NCI-H187 (cell line): ENCODE measurements around the gene PLEKHM1.
"Not testable (repeated sequence)": the region's sequence is repeated elsewhere in the genome, so short reads cannot be mapped to it uniquely, and the experiment has no call there.

Experiments used
- DNase-seq, 2 experiments: peaks; one replicate each; lab custom pipeline; 2025; lab: John Stamatoyannopoulos, UW

Gene PLEKHM1

DNA sequence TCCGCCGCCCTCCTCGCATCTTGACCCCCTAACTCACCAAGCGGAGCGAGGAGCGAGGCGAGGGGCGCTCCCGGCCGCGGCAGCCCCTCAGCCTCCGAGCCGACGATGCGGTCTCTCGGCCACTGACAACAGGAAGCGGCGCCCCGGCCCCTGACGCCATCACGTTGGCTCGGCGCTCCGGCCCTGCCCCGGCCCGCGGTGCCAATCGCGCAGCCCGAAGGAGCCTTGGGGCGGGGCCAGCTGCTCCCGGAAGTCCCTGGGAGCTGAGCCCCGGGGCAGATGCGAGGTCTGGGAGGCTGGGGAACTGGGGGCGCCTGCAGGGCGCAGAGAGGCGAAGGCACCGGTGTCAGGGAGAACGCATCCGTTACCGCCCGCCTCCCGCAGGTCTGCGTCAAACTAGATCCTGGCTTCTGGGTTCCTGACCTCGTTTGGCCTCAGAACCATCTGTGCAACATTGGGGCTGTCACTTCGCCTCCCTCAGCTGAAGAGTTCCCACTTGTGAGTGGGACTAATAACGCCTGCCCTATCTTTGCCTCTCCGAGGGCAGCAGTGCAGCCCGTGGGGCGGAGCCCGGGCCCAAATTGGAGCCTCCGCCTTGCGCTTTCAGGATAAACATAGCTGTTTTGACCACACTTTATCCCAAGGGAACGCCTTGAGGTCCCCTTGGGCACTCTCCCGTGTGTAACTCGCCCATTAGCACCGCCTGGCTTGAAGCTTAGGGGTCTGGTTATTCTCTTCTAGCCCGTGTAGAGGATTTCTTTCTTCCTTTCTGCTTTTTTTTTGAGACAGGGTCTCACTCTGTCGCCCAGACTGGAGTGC lies at the start of gene PLEKHM1:
Gene PLEKHM1 (minus strand): TSS at position 107 of the 819 bp plus-strand sequence. CDS start 8,237 bp downstream, outside the sequence.
- DNase-seq, result peak; percentile 23 to 63

GRCh38 chr17:45538168-45538567 lies 47.6 kb upstream of the PLEKHM1 start:
- DNase-seq, result not testable (repeated sequence)

GRCh38 chr17:45506072-45506471 lies 15.6 kb upstream of the PLEKHM1 start:
- DNase-seq, result not testable (repeated sequence)

- DNase-seq, result not testable (repeated sequence)
Observed at GRCh38 chr17:45505183-45505582, 14.7 kb upstream of the PLEKHM1 start.

DNA sequence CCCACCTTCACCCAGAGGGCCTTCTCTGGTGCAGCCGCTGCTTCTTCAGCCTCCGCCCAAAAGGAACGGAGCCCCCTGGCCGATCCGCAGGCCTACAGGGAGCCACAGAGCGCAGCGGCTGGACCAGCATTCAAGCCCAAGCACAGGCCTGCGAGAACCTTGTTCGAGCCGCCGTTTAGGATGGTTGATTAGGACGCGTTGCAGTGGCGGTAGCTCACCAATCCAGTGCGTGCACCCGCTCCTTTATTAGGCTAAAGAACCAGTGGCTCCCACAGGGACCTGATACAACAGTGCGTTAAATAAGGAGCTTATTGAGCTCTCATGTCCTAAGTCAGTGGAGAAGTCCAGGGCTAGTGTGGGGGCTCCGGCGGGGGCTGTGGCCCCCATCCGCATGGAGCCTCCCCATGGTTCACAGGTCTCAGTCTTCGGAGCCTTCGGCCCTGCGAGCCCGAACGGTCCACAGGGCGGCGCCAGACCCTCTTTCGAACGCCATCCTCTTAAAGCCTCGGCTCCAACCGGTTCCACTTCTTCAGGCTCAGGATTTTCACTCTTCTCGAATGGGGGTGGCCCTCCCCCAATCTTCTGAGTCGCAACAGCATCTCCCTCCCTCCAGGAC lies 10.7 kb upstream of the PLEKHM1 start:
- DNase-seq, result not testable (repeated sequence)

GRCh38 chr17:45500478-45500877 lies 10.0 kb upstream of the PLEKHM1 start:
- DNase-seq, result not testable (repeated sequence)

GRCh38 chr17:45499208-45499607 lies 8.7 kb upstream of the PLEKHM1 start:
- not testable (repeated sequence) for DNase-seq

- DNase-seq, result not testable (repeated sequence)
Observed at GRCh38 chr17:45498377-45498776, 7.9 kb upstream of the PLEKHM1 start.

DNA sequence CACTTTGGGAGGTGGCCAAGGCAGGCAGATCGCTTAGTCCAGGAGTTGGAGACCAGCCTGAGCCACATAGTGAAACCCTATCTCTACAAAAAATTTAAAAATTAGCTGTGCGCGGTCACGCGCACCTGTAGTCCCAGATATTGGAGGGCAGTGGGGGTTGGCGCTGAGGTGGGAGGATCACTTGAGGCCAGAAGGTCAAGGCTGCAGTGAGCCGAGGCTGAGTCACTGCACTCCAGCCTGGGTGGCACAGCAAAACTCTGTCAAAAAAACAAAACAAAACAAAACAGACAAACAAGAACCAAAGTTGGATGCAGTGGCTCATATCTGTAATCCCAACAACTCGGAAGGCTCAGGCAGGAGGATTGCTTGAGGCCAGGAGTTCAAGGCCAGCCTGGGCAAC lies 6.9 kb upstream of the PLEKHM1 start:
- not testable (repeated sequence) for DNase-seq

GRCh38 chr17:45496507-45496906 lies 6.0 kb upstream of the PLEKHM1 start:
- not testable (repeated sequence) for DNase-seq

GRCh38 chr17:45494556-45494955 lies 4.0 kb upstream of the PLEKHM1 start:
- not testable (repeated sequence) for DNase-seq

- DNase-seq, result not testable (repeated sequence)
Observed at GRCh38 chr17:45492156-45492555, 1.6 kb upstream of the PLEKHM1 start.

- DNase-seq, result not testable (repeated sequence)
Observed at GRCh38 chr17:45490198-45490597, 323 bp downstream of the PLEKHM1 start.

GRCh38 chr17:45487704-45488103 lies 2.8 kb downstream of the PLEKHM1 start:
- DNase-seq, result not testable (repeated sequence)

DNA sequence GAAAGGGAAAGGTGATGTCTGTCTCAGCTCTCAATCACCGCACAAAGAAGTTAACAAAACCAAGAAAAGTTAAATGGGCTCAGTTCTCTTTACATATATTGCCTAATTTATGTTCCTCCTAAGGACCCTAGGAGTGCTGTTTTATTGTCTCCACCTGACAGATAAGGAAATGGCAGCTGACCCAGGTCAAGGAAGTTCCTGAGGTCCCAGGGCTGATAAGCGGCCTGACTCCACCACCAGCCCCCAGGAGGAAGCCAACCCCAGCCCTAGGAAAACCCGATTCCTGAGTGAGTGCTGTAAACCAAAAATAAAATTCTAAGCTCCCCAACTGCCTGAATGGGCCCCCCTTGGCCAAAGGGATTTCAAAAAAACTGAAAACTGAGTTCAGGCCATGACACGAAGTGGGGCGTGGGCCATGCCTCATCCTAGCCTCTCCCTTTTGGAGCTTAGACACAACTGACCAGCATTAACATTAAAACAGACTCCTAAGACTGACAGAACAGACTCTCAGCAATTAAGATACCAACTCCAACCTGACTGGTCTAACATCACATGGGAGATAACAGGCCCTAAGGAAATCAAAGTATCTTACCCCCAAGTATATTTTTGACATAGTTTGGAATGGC lies 6.8 kb downstream of the PLEKHM1 start:
- not testable (repeated sequence) for DNase-seq

GRCh38 chr17:45483177-45483576 lies 7.3 kb downstream of the PLEKHM1 start:
- DNase-seq, result not testable (repeated sequence)

- not testable (repeated sequence) for DNase-seq
Observed at GRCh38 chr17:45482317-45482716, 8.2 kb downstream of the PLEKHM1 start.

- DNase-seq, result not testable (repeated sequence)
Observed at GRCh38 chr17:45475436-45475835, 15.1 kb downstream of the PLEKHM1 start.

- DNase-seq, result not testable (repeated sequence)
Observed at GRCh38 chr17:45472249-45472648, 18.3 kb downstream of the PLEKHM1 start.

- DNase-seq, result not testable (repeated sequence)
Observed at GRCh38 chr17:45469204-45469563, 21.3 kb downstream of the PLEKHM1 start.

DNA sequence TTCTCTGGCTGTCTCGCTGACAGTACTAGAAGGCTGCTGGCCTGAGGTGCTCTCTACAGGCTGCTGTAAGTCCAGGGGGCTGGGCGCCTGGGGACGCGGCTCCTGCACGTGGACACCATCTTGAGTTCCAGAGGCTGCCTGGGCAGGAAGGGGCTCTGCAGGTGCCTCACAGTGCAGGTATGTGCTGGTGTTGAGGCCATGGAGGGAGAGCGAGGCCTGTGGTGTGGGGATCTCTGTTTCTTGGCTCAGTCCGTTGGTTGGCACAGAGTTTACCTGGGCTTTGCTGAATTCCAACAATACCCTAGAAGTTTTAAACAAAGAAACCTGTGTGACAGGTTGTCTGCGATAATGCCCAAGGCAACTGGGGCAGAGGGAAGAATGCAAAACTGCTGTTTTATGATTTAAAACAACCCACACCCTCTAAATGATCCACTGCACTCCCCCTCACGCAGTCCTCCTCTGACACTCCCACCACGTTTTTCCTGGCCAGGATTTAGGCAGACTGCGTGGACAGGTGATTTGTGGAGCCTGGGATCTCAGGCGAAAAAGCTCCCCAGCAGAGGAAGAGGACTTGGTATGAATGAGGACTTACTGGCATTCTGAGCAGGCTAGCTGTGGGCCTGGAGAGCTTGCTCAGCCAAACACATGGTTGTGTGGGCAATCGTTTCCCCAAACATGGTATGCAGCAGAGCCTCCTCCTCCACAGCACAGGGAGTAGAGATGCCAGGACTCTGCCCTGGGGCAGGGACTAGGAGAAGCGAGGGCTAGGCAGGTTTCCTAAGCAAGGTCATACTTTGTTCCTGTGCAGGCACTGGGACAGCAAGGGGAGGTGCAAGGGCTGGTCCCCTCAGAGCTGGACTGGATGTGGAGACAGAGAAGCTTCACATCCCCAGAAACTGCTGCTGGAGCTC lies 22.0 kb downstream of the PLEKHM1 start:
- not testable (repeated sequence) for DNase-seq
